Psoas muscle (tissue), 8 donors: Measurements from ENCODE around the gene MAT2A. TPM values are rescaled to one million over a fixed set of nuclear protein-coding genes. Genes with fewer than 3 reads are reported as not detected.
A peak's percentile ranks its signal among the peaks of the same experiment; 100 is the strongest.

Experiments
- ATAC-seq, 4 donors: fragments of 200-7000 bp; cut with Tn5 transposase; one replicate each; pipeline ENCODE4 v1.9.1; 2020; ENCODE audit warnings: moderate library complexity in 3 of 4, mild to moderate bottlenecking in 2 of 4
- DNase-seq, 2 donors: peaks; one replicate each; pipeline ENCODE4 v3.0.0-alpha.2; 2020
- H3K27ac ChIP-seq: fragments of 200-600 bp; one replicate; pipeline ENCODE4 v1.8.0; 2022
- H3K27me3 ChIP-seq, 3 donors: fragments of 200-600 bp in 1 of 3; one replicate each; pipeline versions ENCODE4 v1.6.1 to v1.8.0; 2013 to 2022; ENCODE audit warnings: low read length in 2 of 3, mild to moderate bottlenecking in 2 of 3, moderate library complexity in 1 of 3; ENCODE audit not compliant: insufficient read depth in 3 of 3
- H3K36me3 ChIP-seq, 2 donors: fragments of 200-600 bp in 1 of 2; one replicate each; pipeline versions ENCODE4 v1.6.1 to v1.8.0; 2013 to 2022; ENCODE audit warnings: low read depth in 1 of 2, mild to moderate bottlenecking in 1 of 2, moderate library complexity in 1 of 2; ENCODE audit not compliant: insufficient read depth in 1 of 2
- H3K4me1 ChIP-seq: fragments of 200-600 bp; one replicate; pipeline ENCODE4 v1.8.0; 2022
- H3K4me3 ChIP-seq: fragments of 200-600 bp; one replicate; pipeline ENCODE4 v1.8.0; 2022; ENCODE audit warnings: mild to moderate bottlenecking
- H3K9me3 ChIP-seq: fragments of 200-600 bp; one replicate; pipeline ENCODE4 v1.8.0; 2022
- CTCF ChIP-seq: fragments of 200-600 bp; IDR thresholded peaks from one replicate; pipeline ENCODE4 v1.8.0; 2022; ENCODE audit warnings: antibody characterized with exemption
- WGBS, 3 donors: extraction: QIAGEN DNeasy Blood & Tissue Kit; methylation state at CpG; one replicate each; pipeline versions ENCODE4 v1.1.6 to v1.1.7; 2013; 5-methylcytosine and 5-hydroxymethylcytosine counted together
- intact Hi-C, 2 donors: fragments of 100-400 bp; cut with DNase I; formaldehyde crosslinking; loops; one replicate each; pipeline versions ENCODE4 v1.11.0 to v1.14.2; 2022
- polyA plus RNA-seq, 3 donors: library from polyadenylated mRNA; stranded (reverse); fragments of 200-250 nt; gene quantifications; one replicate each; pipeline ENCODE4 v1.2.3, GENCODE V29; 2013
- total RNA-seq, 4 donors: library from RNA; stranded (reverse); fragmentation: NEBNext Ultra II Directional in 2 of 4; extraction: Animal tissue kit (Norgen Biotek cat#: 25700) in 2 of 4; gene quantifications; one replicate each; pipeline versions ENCODE4 v1.2.1 to v1.2.4, GENCODE V29; 2021 to 2023
- donor health status: healthy with polysubstance abuse.
- donor health status: DM: no; HTN: no; CAD: no; lungs with moderate emphysema.
- donor health status: Bipolar disorder and iron deficiency.
- donor health status: healthy.
- donor health status: DM: yes; HTN: yes; CAD: no.
- donor health status: DM: no; HTN: no; CAD: no.
- donor health status: DM: no; HTN: no; CAD: no.
- donor health status: DM: yes; HTN: yes; CAD: no.

Gene MAT2A
- total and polyA plus RNA-seq, 7 donors = 55.9 to 356 (median 178) TPM

- DNase-seq (peak; percentile 77 to 83), ATAC-seq (peak; percentile 91 to 95 (median 94))
- Histone ChIP-seq H3K9me3 (no peaks in the 10 kb centered on the region), H3K36me3 (no peaks in the 10 kb centered on the region), H3K4me3 (no peak overlapping the region), H3K4me1 (peaks cover 26% of the 10 kb centered on the region), H3K27me3 (no peaks in the 10 kb centered on the region), H3K27ac (peak overlapping the region; percentile 73)
- no peak for TF ChIP-seq CTCF
- intact Hi-C loops = loop anchor here (2.0 to 5.0 kb wide), 3 partner anchors 34 to 72 kb away; partner anchors contain the start of gene MAT2A (in 2 of the 2)
- 5 to 9% (median 8%) methylated on average over 3 of the region's 3 CpGs for WGBS, 3 donors
Measured at GRCh38 chr2:85504778-85505261, 34.1 kb upstream of the MAT2A start.

- Histone ChIP-seq H3K27me3 (no peaks in the 10 kb centered on the region), H3K27ac (peak overlapping the region; percentile 73), H3K4me1 (peaks cover 26% of the 10 kb centered on the region), H3K9me3 (no peaks in the 10 kb centered on the region), H3K4me3 (no peak overlapping the region), H3K36me3 (no peaks in the 10 kb centered on the region)
- no peak for DNase-seq
- TF ChIP-seq CTCF = no peak
- no peak for ATAC-seq
- intact Hi-C loops = loop anchor here (2.0 kb wide), 2 partner anchors 33 to 73 kb away; partner anchors contain the start of gene MAT2A (in 2 of the 2)
- WGBS, 3 donors = 63 to 77% (median 69%) methylated on average over 10 of the region's 10 CpGs
Measured at GRCh38 chr2:85505551-85506238, 33.3 kb upstream of the MAT2A start.

GRCh38 chr2:85506768-85507181 is 32.2 kb upstream of the MAT2A start:
- TF ChIP-seq CTCF = no peak
- ATAC-seq = no peak
- no peak for DNase-seq
- Histone ChIP-seq H3K4me1 (peaks cover 26% of the 10 kb centered on the region), H3K27ac (peak overlapping the region; percentile 7), H3K27me3 (no peaks in the 10 kb centered on the region), H3K9me3 (no peaks in the 10 kb centered on the region), H3K4me3 (no peak overlapping the region), H3K36me3 (no peaks in the 10 kb centered on the region)
- intact Hi-C loops = no loop called here
- 72 to 76% (median 75%) methylated on average over 7 of the region's 7 CpGs for WGBS, 3 donors

- TF ChIP-seq CTCF = no peak
- ATAC-seq (peak in 1 of 4 donors; percentile 73), DNase-seq (no peak)
- Histone ChIP-seq H3K27me3 (no peaks in the 10 kb centered on the region), H3K4me1 (no peaks in the 10 kb centered on the region), H3K4me3 (no peak overlapping the region), H3K9me3 (no peaks in the 10 kb centered on the region), H3K36me3 (no peaks in the 10 kb centered on the region), H3K27ac (peak overlapping the region; percentile 39)
- WGBS, 3 donors = 39 to 45% (median 42%) methylated on average over 6 of the region's 6 CpGs
- intact Hi-C loops = no loop called here
Measured at GRCh38 chr2:85511008-85511811, 27.8 kb upstream of the MAT2A start.
